NCI-H146 (cell line): ENCODE data around the gene TFPI2.

Source experiments
- DNase-seq: peaks from one replicate; lab custom pipeline; 2025; lab: John Stamatoyannopoulos, UW

Gene TFPI2

DNA sequence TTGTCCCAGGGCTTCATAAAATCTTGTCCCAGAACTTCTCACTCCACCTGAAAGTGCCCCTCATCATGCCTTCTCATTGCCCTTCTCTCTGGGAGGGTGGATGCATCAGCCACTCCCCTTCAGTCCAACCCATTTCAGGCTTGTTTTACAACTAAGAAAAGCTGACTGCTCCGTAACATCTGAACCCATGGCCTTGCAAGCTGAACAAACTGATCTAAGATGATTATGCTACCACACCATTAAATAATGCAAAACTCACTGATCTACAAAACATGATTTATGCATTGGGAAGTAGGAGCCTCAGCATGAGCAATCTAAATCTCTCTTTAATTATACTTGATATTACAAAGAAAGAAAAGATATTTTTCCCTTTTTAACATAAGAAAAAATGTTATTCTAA, 34.8 kb downstream of the TFPI2 start:
- DNase-seq, result no peak

- no peak for DNase-seq
These were observed 36.1 kb downstream of the TFPI2 start for GRCh38 chr7:93854480-93854879.

GRCh38 chr7:93851536-93851935, 39.0 kb downstream of the TFPI2 start:
- no peak for DNase-seq

GRCh38 chr7:93843260-93843659, 47.3 kb downstream of the TFPI2 start:
- no peak for DNase-seq

DNA sequence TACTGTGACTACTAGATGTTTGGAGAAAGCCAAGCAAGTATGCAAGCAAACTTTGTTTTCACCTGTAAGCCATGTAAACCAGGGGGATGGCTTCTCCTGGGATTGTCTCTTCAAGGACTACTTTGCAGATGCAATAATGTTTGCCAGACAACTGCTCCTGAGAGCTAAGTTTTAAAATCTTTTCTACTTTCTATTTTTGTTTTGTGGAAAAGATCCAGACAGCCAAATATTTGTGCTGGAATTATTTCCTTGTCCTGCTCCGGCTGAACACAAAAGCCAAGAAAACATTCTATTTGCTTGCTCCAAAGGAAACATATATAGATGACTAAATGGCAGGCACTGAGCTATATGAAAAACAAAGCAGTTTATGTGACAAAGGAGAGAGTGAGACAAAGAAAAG, 51.6 kb downstream of the TFPI2 start:
- no peak for DNase-seq

DNA sequence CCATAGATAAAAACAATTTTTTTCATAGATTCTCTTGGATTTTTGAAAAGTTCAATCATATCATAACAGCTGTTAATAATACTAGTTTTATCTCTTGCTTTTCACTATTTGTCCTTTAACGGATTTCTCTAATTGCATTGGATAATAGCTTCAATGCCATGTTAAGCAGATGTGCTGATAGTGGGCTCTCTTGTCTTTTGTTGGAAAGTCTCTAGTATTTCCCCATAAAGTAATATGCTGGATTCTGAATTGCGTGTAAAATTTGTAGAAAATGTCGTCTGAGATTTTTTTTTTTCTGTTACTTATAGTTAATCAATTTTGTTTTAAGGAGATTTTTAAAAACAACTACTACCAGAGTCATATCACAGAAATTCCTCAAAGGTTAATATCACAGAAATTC, 53.3 kb downstream of the TFPI2 start:
- DNase-seq, result peak; percentile 20

GRCh38 chr7:93836116-93836515, 54.4 kb downstream of the TFPI2 start:
- no peak for DNase-seq

DNA sequence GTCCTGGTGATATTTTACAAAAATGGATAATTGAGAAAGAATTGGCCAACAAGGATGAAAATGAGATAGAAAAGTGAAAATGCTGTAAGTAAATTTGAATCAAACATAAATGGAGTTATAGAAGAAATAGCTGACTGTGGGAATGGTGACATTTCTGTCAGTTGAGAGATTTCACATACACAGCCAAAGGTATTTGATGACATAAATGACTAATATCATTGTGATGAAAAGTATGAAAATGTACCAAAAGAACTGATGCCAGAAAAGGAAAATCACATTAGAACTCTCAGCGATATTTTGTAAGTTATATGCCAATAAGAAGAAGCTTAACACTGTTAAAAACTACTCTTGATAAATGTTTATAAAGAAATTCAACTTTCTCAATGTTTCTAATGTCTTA, 54.9 kb downstream of the TFPI2 start:
- no peak for DNase-seq
